Adrenal gland (tissue), 5 donors: Measurements from ENCODE around the gene KPNA3.

Experiments used
- POLR2A ChIP-seq, 2 donors: fragments of 450-650 bp; IDR thresholded peaks; one replicate each; pipeline ENCODE4 v1.6.1; 2017; ENCODE audit warnings: antibody characterized with exemption in 2 of 2, mild to moderate bottlenecking in 2 of 2, moderate library complexity in 1 of 2
- TF ChIP-seq, protein P1 (sequence below), 6 experiments: fragments of 450-650 bp in 4 of 6; fragments of 200-600 bp in 2 of 6; sonication (generic) in 1 of 6; IDR thresholded peaks; 1 replicate in 5 of 6; 2 replicates in 1 of 6; pipeline versions ENCODE4 v1.5.1 to v1.8.0; 2016 to 2021; ENCODE audit warnings: antibody characterized with exemption in 6 of 6, mild to moderate bottlenecking in 2 of 6, moderate library complexity in 1 of 6
- donor health status: DM: no; HTN: no; CAD: no.

DNA sequence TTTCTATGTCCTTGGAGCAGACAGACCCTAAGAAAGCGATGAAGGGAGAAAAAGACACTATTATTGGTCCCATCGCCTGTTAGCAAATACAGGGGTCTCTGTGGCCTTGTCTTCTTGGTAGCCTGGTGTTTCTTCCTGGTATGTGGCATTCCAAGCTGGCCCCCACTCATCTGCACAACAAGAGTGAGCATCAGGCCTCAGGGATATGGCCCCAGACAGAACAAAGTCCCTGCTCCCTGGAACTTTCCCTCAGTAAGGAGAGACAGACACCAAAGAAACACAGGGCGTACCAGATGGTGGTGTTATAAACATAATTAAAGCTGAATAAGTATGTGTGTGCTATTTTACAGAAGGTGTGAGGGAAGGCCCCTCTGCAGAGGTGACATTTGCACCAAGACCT lies 48.2 kb upstream of the KPNA3 start:
- TF ChIP-seq, protein P1, sequence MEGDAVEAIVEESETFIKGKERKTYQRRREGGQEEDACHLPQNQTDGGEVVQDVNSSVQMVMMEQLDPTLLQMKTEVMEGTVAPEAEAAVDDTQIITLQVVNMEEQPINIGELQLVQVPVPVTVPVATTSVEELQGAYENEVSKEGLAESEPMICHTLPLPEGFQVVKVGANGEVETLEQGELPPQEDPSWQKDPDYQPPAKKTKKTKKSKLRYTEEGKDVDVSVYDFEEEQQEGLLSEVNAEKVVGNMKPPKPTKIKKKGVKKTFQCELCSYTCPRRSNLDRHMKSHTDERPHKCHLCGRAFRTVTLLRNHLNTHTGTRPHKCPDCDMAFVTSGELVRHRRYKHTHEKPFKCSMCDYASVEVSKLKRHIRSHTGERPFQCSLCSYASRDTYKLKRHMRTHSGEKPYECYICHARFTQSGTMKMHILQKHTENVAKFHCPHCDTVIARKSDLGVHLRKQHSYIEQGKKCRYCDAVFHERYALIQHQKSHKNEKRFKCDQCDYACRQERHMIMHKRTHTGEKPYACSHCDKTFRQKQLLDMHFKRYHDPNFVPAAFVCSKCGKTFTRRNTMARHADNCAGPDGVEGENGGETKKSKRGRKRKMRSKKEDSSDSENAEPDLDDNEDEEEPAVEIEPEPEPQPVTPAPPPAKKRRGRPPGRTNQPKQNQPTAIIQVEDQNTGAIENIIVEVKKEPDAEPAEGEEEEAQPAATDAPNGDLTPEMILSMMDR (IDR thresholded peaks at IDR 0.05) = no peak
- TF ChIP-seq POLR2A (IDR thresholded peaks at IDR 0.05) = no peak
